ENCODE measurements around the gene IL32. TPM values are rescaled to one million over a fixed set of nuclear protein-coding genes. Genes with fewer than 3 reads are reported as not detected.

The IL32 gene
- total RNA-seq, 2 donors from 2014 or later = 2.0 to 4.0 TPM

DNA sequence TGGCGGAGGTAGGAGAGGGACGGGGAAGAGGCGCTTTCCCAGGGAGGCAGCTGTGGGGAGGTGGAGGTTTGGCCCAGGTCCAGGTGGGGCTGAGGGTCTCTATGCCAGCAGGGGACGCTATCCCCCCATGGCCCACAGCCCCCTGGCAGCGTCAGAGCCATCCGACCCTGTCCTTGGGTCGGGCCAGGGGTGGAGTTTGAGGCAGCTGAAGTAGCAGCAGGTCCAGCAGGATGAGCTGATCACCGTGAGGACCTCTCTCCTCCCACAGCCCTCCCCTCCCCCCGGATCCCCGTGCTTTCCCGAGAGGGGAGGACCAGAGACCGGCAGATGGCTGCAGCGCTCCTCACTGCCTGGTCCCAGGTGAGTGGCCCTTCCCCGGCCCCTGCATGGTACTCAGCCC lies 50.1 kb downstream of the IL32 start:
- Histone ChIP-seq H3K36me3 (ENCODE audit: control insufficient read depth, insufficient read depth, low read length) (peaks cover 20% of the 10 kb centered on the region), H3K4me1 (ENCODE audit: control insufficient read depth, insufficient read depth, low read length) (peaks cover 8% of the 10 kb centered on the region), H3K4me3 (ENCODE audit: low read length) (no peak overlapping the region), H3K9ac (ENCODE audit: extremely low read depth, low read length, poor library complexity, severe bottlenecking) (no peak overlapping the region), H3K9me3 (ENCODE audit: control insufficient read depth, low read length) (no peaks in the 10 kb centered on the region), H3K27ac (ENCODE audit: low read depth, low read length) (no peak overlapping the region), H3K27me3 (ENCODE audit: control insufficient read depth, insufficient read depth, low read length, poor library complexity, severe bottlenecking) (no peaks in the 10 kb centered on the region)
- no peaks in the 10 kb centered on the region for H3K27me3 Mint-ChIP-seq (ENCODE audit: insufficient read depth)
- H3K36me3 Mint-ChIP-seq (ENCODE audit: low read depth) = peaks cover 33% of the 10 kb centered on the region
- H3K4me1 Mint-ChIP-seq = peaks cover 18% of the 10 kb centered on the region
- DNase-seq = peak; percentile 81
- H3K9me3 Mint-ChIP-seq = no peaks in the 10 kb centered on the region
- WGBS, 2 experiments (ENCODE audit: insufficient coverage in 1 of 2, insufficient read length in 1 of 2) = 75 to 92% methylated on average over 7 to 13 of the region's 14 CpGs
- peak; percentile 55 for TF ChIP-seq CTCF (conservative IDR thresholded peaks at IDR 0.05)
- no peak overlapping the region for H3K4me3 Mint-ChIP-seq
- H3K27ac Mint-ChIP-seq = no peak overlapping the region

- Mint-ChIP-seq H3K27me3 (ENCODE audit: insufficient read depth) (no peaks in the 10 kb centered on the region), H3K4me3 (no peak overlapping the region), H3K9me3 (no peaks in the 10 kb centered on the region), H3K4me1 (peaks cover 13% of the 10 kb centered on the region), H3K27ac (no peak overlapping the region), H3K36me3 (ENCODE audit: low read depth) (peaks cover 38% of the 10 kb centered on the region)
- H3K4me3 ChIP-seq (ENCODE audit: low read length) = no peak overlapping the region
- no peak overlapping the region for H3K9ac ChIP-seq (ENCODE audit: extremely low read depth, low read length, poor library complexity, severe bottlenecking)
- H3K4me1 ChIP-seq (ENCODE audit: control insufficient read depth, insufficient read depth, low read length) = peaks cover 8% of the 10 kb centered on the region
- H3K27me3 ChIP-seq (ENCODE audit: control insufficient read depth, insufficient read depth, low read length, poor library complexity, severe bottlenecking) = no peaks in the 10 kb centered on the region
- TF ChIP-seq CTCF (conservative IDR thresholded peaks at IDR 0.05) = no peak
- WGBS, 2 experiments (ENCODE audit: insufficient coverage in 1 of 2, insufficient read length in 1 of 2) = 90 to 93% methylated on average over 12 to 16 of the region's 16 CpGs
- H3K27ac ChIP-seq (ENCODE audit: low read depth, low read length) = no peak overlapping the region
- no peak for DNase-seq
- H3K36me3 ChIP-seq (ENCODE audit: control insufficient read depth, insufficient read depth, low read length) = peaks cover 20% of the 10 kb centered on the region
- no peaks in the 10 kb centered on the region for H3K9me3 ChIP-seq (ENCODE audit: control insufficient read depth, low read length)
These were observed 52.9 kb downstream of the IL32 start for GRCh38 chr16:3118204-3118790.

- Histone ChIP-seq H3K36me3 (ENCODE audit: control insufficient read depth, insufficient read depth, low read length) (peaks cover 20% of the 10 kb centered on the region), H3K27me3 (ENCODE audit: control insufficient read depth, insufficient read depth, low read length, poor library complexity, severe bottlenecking) (no peaks in the 10 kb centered on the region), H3K9me3 (ENCODE audit: control insufficient read depth, low read length) (no peaks in the 10 kb centered on the region), H3K4me3 (ENCODE audit: low read length) (no peak overlapping the region), H3K4me1 (ENCODE audit: control insufficient read depth, insufficient read depth, low read length) (peaks cover 3% of the 10 kb centered on the region), H3K9ac (ENCODE audit: extremely low read depth, low read length, poor library complexity, severe bottlenecking) (no peak overlapping the region), H3K27ac (ENCODE audit: low read depth, low read length) (no peak overlapping the region)
- Mint-ChIP-seq H3K9me3 (no peaks in the 10 kb centered on the region), H3K4me1 (peaks cover 13% of the 10 kb centered on the region), H3K4me3 (no peak overlapping the region), H3K36me3 (ENCODE audit: low read depth) (peaks cover 38% of the 10 kb centered on the region), H3K27ac (no peak overlapping the region), H3K27me3 (ENCODE audit: insufficient read depth) (no peaks in the 10 kb centered on the region)
- WGBS, 2 experiments (ENCODE audit: insufficient coverage in 1 of 2, insufficient read length in 1 of 2) = 96% methylated on average over 6 to 20 of the region's 20 CpGs
- TF ChIP-seq CTCF (conservative IDR thresholded peaks at IDR 0.05) = no peak
- DNase-seq = no peak
These were observed 53.4 kb downstream of the IL32 start for GRCh38 chr16:3118846-3119245.

Other genes with a start within 250 kb of the IL32 start
- gene PRSS21, start 248.4 kb upstream of the IL32 start, total RNA-seq = not detected
- gene ZG16B, start 235.3 kb upstream of the IL32 start, total RNA-seq = not detected
- gene PRSS22, start 207.5 kb upstream of the IL32 start, total RNA-seq = 1 to 10 TPM; 5.0 to 6.2 TPM
- 10 to 100 TPM; 30.9 to 35.5 TPM for gene FLYWCH2, start 182.4 kb upstream of the IL32 start, total RNA-seq
- 10 to 100 TPM; 20.5 to 33.6 TPM for gene FLYWCH1, start 153.7 kb upstream of the IL32 start, total RNA-seq
- gene KREMEN2, start 101.4 kb upstream of the IL32 start, total RNA-seq = 1 to 10 TPM; 5.0 to 8.4 TPM
- 10 to 100 TPM; 30.5 to 32.0 TPM for gene PAQR4, start 96.3 kb upstream of the IL32 start, total RNA-seq
- gene PKMYT1, start 85.2 kb upstream of the IL32 start, total RNA-seq = 100 to 1,000 TPM in 1 of 2 donors, 10 to 100 TPM in 1; 88.5 to 101 TPM
- gene CLDN9, start 52.7 kb upstream of the IL32 start, total RNA-seq = under 1 TPM in 1 of 2 donors, not detected in 1; 0.18 TPM
- gene CLDN6, start 47.5 kb upstream of the IL32 start, total RNA-seq = 100 to 1,000 TPM; 404 to 572 TPM
- 10 to 100 TPM; 37.8 to 43.5 TPM for gene TNFRSF12A, start 45.3 kb upstream of the IL32 start, total RNA-seq
- gene HCFC1R1, start 41.7 kb upstream of the IL32 start, total RNA-seq = 10 to 100 TPM; 49.8 to 59.1 TPM
- 10 to 100 TPM; 45.8 to 52.4 TPM for gene THOC6, start 41.6 kb upstream of the IL32 start, total RNA-seq
- gene BICDL2, start 28.7 kb upstream of the IL32 start, total RNA-seq = 1 to 10 TPM; 4.7 to 8.2 TPM
- gene MMP25, start 19.1 kb upstream of the IL32 start, total RNA-seq = 1 to 10 TPM; 4.5 to 6.1 TPM
- 10 to 100 TPM; 36.6 to 70.0 TPM for gene ZSCAN10, start 33.7 kb downstream of the IL32 start, total RNA-seq
- gene ZNF205, start 46.9 kb downstream of the IL32 start, total RNA-seq = 10 to 100 TPM; 15.4 to 18.3 TPM
- 1 to 10 TPM; 5.1 to 6.3 TPM for gene ZNF213, start 69.4 kb downstream of the IL32 start, total RNA-seq
- under 1 TPM in 1 of 2 donors, not detected in 1; 0.29 TPM for gene OR1F1, start 122.6 kb downstream of the IL32 start, total RNA-seq
- 10 to 100 TPM; 11.2 TPM for gene ZNF200, start 169.5 kb downstream of the IL32 start, total RNA-seq
- gene MEFV, start 191.0 kb downstream of the IL32 start, total RNA-seq = not detected
- 10 to 100 TPM; 25.3 to 31.6 TPM for gene ZNF263, start 217.9 kb downstream of the IL32 start, total RNA-seq
- 1 to 10 TPM; 2.8 to 5.9 TPM for gene TIGD7, start 239.8 kb downstream of the IL32 start, total RNA-seq
- gene ZNF75A, start 239.9 kb downstream of the IL32 start, total RNA-seq = 10 to 100 TPM; 23.0 to 44.0 TPM

Measured in endodermal cell (in vitro differentiated cells).